Vagina (tissue), 2 donors: ENCODE results near the gene NLRP3.

Source experiments
- CTCF ChIP-seq, 3 experiments: fragments of 450-650 bp in 2 of 3; fragments of 200-600 bp in 1 of 3; sonication (generic) in 1 of 3; IDR thresholded peaks; one replicate each; pipeline ENCODE4 v1.5.1; 2017 to 2019; ENCODE audit warnings: antibody characterized with exemption in 3 of 3, mild to moderate bottlenecking in 2 of 3, moderate library complexity in 2 of 3
- POLR2A ChIP-seq, 2 donors: fragments of 450-650 bp; IDR thresholded peaks; one replicate each; pipeline ENCODE4 v1.6.1; 2017; ENCODE audit warnings: antibody characterized with exemption in 2 of 2, mild to moderate bottlenecking in 2 of 2, moderate library complexity in 2 of 2
- POLR2AphosphoS5 ChIP-seq, 2 donors: sonication (generic); formaldehyde crosslinking; IDR thresholded peaks; one replicate each; pipeline ENCODE4 v1.9.0; 2017; ENCODE audit warnings: antibody characterized with exemption in 2 of 2, mild to moderate bottlenecking in 2 of 2, low read depth in 1 of 2; ENCODE audit not compliant: insufficient read depth in 1 of 2

- TF ChIP-seq CTCF (IDR thresholded peaks at IDR 0.05) (no peak), POLR2A (IDR thresholded peaks at IDR 0.05) (no peak), POLR2AphosphoS5 (IDR thresholded peaks at IDR 0.05; ENCODE audit: insufficient read depth in 1 of 2, low read depth in 1 of 2) (no peak)
Observed at GRCh38 chr1:247447162-247447909, 31.4 kb downstream of the NLRP3 start.
